A172 (cell line): ENCODE data around the gene ORC3. TPM values are rescaled to one million over a fixed set of nuclear protein-coding genes. Genes with fewer than 3 reads are reported as not detected.
"Not testable (repeated sequence)": the region's sequence is repeated elsewhere in the genome, so short reads cannot be mapped to it uniquely, and the experiment has no call there.

Experiments used
- DNase-seq: peaks from one replicate; pipeline ENCODE4 v3.0.0-alpha.2; 2015; ENCODE audit warnings: low spot score
- total RNA-seq: library from RNA; depleted of rRNA; stranded (reverse); fragments of >200 nt; shearing (Covaris generic); gene quantifications from 2 replicates; pipeline ENCODE4 v1.2.3, GENCODE V29; 2014

ORC3 gene
- total RNA-seq, 1 experiment from 2014 or later, result 48.7 TPM

- no peak for DNase-seq
Observed at GRCh38 chr6:87600576-87600975, 10.6 kb downstream of the ORC3 start.

DNA sequence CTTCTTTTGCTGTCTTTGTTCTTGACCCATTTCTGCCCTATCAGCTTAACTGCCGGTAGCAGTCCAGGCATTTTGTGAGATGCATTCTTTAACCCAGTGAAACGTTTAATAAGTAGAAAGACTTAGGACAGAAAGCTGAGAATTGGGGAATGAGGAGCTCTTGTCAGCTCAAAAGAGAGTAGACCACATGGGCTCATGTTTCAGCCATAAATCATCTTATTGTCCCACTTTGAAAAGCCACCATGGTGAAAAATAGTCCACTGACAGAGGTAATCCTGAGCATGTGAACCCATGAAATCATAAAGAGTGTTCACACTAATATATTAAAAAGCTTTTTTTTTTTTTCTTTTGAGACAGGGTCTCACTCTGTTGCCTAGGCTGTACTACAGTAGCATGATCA is 16.3 kb downstream of the ORC3 start:
- no peak for DNase-seq

- no peak for DNase-seq
Observed at GRCh38 chr6:87608802-87609201, 18.9 kb downstream of the ORC3 start.

DNA sequence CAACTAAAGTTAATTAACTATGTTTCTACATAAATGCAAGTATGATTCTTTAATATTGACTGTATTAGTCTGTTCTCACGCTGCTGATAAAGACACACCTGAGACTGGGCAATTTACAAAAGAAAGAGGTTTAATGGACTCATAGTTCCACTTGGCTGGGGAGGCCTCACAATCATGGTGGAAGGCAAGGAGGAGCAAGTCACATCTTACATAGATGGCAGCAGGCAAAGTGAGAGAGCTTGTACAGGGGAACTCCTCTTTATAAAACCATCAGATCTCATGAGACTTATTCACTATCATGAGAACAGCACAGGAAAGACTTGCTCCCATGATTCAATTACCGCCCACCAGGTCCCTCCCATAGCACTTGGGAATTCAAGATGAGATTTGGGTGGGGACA is 23.1 kb downstream of the ORC3 start:
- DNase-seq, result not testable (repeated sequence)

- no peak for DNase-seq
Observed at GRCh38 chr6:87617405-87617804, 27.5 kb downstream of the ORC3 start.

DNA sequence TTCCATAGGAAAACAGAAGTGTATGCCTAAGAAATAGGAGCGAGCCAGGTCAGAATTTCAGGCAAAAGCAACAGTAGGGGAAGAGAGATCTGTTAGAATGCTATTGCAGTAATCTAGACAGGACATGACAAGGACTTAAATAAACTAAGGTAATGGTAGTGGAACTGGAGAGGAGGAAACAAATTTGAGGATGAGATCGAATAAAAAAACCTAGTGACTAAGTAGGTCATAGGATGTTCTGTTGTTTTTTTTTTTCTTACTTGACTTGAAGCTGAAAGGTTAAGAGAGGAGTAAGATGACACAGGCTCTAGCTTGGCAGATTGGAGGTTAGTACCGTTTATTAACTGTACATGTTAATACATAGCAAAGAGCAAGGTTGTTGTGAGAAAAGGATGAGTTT is 28.6 kb downstream of the ORC3 start:
- no peak for DNase-seq

- DNase-seq, result no peak
Observed at GRCh38 chr6:87623248-87623647, 33.3 kb downstream of the ORC3 start.

- no peak for DNase-seq
Observed at GRCh38 chr6:87628424-87628823, 38.5 kb downstream of the ORC3 start.

DNA sequence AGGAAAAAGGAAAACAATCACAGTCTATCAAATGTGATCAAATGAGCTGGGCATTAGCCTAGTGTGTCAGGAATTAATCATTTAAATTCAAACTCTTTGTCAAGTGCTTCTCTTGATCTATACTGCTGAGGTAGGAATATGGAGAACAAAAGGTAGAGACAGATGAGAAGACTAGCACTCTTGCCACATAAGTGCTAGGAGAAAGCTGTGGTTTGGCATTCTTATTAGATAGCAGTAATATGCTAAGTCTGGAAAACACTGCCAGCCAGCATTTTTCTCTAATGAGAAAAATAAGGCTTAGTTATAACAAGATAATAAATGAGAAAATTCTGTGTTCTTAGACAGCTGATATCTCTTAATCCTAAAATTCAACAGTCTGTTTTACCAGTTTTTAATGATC is 38.9 kb downstream of the ORC3 start:
- DNase-seq, result no peak

- no peak for DNase-seq
Observed at GRCh38 chr6:87630746-87631145, 40.8 kb downstream of the ORC3 start.

- no peak for DNase-seq
Observed at GRCh38 chr6:87633851-87634250, 43.9 kb downstream of the ORC3 start.

- no peak for DNase-seq
Observed at GRCh38 chr6:87636315-87636714, 46.4 kb downstream of the ORC3 start.

DNA sequence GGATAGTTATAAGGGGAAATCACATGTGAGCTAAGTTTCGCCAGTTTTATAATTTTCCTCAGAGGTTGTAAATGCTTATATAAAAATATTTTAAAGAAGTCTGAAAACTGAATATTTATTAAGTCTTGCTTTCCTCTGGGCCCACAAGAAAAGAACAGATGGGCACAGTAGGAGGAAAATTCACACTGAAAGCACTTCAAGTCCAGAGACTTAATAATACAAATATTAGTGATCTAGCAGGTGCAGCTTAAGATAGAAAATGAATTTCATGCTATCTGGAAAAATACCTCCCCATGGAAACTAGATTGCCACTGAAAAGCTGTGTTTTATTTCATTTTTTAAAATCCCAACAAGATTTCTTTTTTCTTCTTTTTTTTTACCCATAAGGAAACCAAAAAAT is 47.2 kb downstream of the ORC3 start:
- no peak for DNase-seq

DNA sequence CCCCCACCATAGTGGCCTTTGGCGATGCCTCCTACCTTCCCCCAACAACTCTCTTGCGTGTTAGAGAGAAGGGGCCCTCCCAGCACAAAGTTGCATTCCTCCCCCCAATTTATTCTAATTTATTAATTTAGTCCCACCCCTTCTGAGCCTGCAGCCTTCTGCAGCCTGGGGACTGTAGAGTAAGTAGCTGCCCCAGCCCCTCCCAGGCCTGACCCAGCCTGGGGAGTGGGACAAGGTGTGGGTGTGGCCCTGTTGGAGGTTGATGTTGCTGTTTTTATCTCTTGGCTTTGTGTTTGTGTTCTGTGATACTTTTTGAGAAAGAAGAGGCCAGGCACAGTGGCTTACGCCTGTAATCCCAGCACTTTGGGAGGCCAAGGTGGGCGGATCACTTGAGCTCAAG is 49.4 kb downstream of the ORC3 start:
- DNase-seq, result no peak

GRCh38 chr6:87641065-87641692 is 51.2 kb downstream of the ORC3 start:
- no peak for DNase-seq

DNA sequence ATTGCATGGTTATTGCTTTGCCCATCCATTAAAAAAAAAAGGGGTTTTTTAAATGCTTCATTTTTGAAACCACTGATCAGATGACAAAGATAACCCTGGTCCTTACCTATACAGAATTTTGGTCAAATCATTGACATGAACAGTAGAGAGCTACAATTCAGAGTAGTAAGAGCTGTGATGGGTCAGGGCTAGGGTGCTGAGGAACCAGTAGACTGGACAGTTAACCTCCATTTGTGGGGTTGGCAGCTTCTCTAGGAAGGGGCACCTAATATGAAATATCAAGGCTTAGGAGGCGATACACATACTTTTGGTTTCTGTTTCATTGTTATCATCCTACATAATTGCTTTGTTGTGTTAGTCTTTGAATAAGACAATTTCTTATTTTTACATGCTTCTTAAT is 55.1 kb downstream of the ORC3 start:
- DNase-seq, result no peak

DNA sequence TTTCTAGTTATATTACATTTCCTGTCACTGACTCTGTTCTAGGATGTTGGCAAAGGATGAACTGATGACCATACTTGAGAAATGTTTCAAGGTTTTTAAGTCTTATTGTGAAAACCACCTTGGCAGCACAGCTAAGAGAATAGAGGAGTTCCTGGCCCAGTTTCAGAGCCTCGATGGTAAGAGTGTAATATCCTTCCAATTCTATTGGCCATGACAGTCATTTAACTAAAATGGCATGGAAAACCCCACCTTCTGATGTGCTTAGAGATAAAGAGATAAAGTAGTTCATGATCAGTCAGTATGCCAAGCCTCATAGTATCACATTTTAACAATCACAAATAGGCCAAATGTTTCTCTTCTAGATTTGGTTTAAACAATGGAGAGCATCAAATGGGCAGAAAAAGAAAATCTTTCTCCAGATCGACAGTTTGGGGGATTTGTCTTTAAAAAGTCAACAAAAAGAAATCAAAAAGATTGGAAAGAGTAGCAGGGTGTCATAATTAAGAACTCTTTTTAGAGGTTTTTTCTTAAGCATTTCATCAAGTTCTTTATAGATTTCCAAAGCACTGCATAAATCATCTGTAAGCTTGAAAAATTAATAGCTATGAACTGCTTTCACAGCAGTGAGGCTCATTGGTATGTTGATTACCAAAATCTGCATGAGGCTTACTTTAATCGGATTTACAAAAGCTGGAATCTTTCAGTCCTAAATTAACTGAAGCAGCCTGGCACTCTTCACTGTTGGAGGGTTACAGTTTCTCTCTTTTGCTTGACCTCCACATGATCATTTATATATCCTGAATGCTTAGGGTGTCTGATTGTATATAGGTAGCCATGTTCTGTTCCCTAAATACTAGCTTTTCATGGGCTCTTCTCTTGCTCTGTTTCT is 63.4 kb downstream of the ORC3 start:
- no peak for DNase-seq

GRCh38 chr6:87654122-87654521 is 64.2 kb downstream of the ORC3 start:
- DNase-seq, result no peak

- no peak for DNase-seq
Observed at GRCh38 chr6:87654875-87655454, 65.0 kb downstream of the ORC3 start.

GRCh38 chr6:87655824-87656223 is 65.9 kb downstream of the ORC3 start:
- DNase-seq, result no peak

DNA sequence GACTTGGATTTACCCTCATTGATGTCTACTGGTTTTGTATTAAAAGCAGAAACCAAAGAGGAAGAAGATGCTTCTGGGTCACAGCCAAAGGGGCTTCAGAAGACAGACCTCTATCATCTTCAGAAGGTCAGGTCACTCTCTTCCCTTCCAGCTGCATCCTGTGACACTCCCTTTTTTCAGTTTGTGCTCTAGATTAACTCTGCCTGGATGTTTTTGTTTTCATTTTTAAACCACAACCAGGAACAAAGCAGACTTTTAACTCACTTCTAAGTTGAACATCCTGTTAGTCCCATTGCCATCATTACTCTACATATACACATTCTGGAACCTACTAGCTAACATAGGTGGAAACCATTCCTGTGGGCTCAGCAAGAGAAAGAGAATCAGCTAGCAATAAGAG is 66.9 kb downstream of the ORC3 start:
- no peak for DNase-seq

DNA sequence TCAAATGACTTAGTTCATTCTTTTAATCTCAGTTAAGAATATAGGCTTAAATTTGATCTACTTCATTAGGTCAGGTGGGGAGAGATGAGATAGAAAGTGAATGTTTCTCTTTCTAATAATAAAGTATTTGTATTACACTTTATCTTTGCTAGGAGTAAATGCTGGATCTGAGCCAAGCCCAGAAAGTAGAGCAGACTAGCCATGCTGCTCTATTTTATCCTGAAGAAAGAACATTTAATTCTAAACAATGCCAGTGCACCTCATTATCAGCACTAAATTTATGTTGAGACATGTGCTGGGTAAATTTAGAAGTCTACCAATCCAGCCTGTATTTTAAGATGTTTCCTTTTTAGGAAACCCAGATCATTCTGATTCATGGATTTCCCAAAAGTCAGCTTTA is 68.6 kb downstream of the ORC3 start:
- DNase-seq, result no peak
